Measurements from ENCODE around the gene PGAP3.

PGAP3 gene

DNA sequence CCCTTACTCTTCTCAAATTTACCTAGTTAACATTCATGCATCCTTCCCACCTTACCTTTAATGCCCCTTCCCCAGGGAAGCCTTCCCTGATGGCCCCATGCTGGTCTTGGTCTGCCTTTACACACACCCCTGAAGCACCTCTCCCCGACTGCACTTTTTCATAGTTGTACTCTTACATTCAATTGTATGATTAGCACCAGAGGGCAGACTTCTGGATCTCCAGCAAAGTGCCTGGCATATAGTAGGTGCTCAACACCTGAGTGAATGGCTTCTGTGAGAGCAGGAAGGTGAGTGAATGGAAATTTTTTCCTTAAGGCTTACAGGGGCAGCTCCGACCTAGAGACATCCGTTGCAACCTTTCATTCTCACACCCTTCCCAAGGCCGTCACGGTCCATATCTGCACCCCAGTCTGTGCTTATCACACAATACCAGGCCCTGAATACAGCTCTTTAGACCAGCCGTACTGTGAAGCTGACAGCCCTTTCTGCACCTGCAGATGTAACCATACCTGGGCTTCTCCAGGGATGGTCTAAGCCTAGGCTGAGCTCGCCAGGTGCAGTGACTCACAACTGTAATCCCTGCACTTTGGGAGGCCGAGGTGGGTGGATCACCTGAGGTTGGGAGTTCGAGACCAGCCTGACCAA lies 4.4 kb downstream of the PGAP3 start:
- POLR2A ChIA-PET: interaction anchor here (1.5 kb wide), 1 partner anchor 16 kb away, joined by 3 read pairs; the partner anchor contains the start of gene ERBB2
- CTCF ChIA-PET: interaction anchor here (0.6 to 1.8 kb wide), 5 partner anchors 30 to 301 kb away, joined by 3 to 5 read pairs (median 4); no protein-coding TSS in a partner anchor

DNA sequence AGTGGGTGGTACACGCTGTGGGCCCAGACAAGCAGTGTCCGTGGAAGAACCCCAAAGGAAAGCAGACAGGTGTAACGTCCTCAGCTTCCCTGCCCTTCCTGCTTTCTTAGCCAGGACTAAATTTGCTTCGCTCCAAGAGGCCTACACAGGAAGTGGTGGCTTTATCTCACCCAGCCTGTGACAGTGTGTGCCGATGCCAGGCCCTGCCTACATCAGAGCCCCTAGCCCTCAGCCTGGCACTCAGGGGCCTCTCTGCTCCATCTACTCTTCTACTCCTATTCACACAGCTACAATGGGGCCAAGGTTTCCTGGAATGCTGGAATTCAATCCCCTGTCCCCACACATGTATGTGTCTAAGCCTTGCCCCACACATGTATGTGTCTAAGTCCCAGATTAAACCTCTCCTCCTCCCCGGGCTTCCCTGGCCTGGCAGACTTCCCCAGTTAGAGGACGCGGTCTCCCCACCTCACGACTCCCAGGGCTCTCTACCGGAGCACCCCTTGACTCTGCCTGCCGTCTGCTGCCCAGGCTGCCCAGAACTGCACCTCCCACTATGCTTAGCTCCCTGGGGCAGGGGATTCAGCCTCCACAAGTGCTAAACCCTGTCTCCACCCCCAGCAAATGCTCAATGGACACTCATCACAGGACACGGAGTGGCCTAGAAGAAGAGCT lies 8.2 kb downstream of the PGAP3 start:
- Histone ChIP-seq H3K27ac (ENCODE audit: extremely low read depth, low read depth, low read length) (no peak overlapping the region), H3K4me1 (ENCODE audit: control insufficient read depth, insufficient read depth, low read length) (peaks cover 16% of the 10 kb centered on the region), H3K36me3 (ENCODE audit: control insufficient read depth in 2 of 2, insufficient read depth in 1 of 2, low read length in 2 of 2) (peaks cover 0 to 3% of the 10 kb centered on the region in 2 experiments; a peak in 2 of 3 replicates), H3K4me3 (ENCODE audit: low read depth, low read length) (no peak overlapping the region), H3K9me3 (ENCODE audit: control insufficient read depth, insufficient read depth, low read depth, low read length) (no peaks in the 10 kb centered on the region)
- TF ChIP-seq ZNF629 (tag by site-specific recombination; IDR thresholded peaks at IDR 0.05) (no peak), WT1 (tag by site-specific recombination; IDR thresholded peaks at IDR 0.05) (no peak), ZNF654 (tag by site-specific recombination; IDR thresholded peaks at IDR 0.05; ENCODE audit: low read depth) (no peak)
- ChIA-PET POLR2A (interaction anchor here (0.6 to 1.7 kb wide), 2 partner anchors 8 to 13 kb away, joined by 3 to 4 read pairs; partner anchors contain the start of gene PGAP3), CTCF (interaction anchor here (0.6 to 4.4 kb wide), 9 partner anchors 7 to 132 kb away, joined by 3 to 22 read pairs (median 5); partner anchors contain the start of gene PNMT)

More for the DNA sequence above, 4.4 kb downstream of the PGAP3 start:
- no peak for TF ChIP-seq TCF7L2 (IDR thresholded peaks at IDR 0.05; ENCODE audit: borderline replicate concordance, low read depth, low read length)
- TF ChIP-seq, protein P1, sequence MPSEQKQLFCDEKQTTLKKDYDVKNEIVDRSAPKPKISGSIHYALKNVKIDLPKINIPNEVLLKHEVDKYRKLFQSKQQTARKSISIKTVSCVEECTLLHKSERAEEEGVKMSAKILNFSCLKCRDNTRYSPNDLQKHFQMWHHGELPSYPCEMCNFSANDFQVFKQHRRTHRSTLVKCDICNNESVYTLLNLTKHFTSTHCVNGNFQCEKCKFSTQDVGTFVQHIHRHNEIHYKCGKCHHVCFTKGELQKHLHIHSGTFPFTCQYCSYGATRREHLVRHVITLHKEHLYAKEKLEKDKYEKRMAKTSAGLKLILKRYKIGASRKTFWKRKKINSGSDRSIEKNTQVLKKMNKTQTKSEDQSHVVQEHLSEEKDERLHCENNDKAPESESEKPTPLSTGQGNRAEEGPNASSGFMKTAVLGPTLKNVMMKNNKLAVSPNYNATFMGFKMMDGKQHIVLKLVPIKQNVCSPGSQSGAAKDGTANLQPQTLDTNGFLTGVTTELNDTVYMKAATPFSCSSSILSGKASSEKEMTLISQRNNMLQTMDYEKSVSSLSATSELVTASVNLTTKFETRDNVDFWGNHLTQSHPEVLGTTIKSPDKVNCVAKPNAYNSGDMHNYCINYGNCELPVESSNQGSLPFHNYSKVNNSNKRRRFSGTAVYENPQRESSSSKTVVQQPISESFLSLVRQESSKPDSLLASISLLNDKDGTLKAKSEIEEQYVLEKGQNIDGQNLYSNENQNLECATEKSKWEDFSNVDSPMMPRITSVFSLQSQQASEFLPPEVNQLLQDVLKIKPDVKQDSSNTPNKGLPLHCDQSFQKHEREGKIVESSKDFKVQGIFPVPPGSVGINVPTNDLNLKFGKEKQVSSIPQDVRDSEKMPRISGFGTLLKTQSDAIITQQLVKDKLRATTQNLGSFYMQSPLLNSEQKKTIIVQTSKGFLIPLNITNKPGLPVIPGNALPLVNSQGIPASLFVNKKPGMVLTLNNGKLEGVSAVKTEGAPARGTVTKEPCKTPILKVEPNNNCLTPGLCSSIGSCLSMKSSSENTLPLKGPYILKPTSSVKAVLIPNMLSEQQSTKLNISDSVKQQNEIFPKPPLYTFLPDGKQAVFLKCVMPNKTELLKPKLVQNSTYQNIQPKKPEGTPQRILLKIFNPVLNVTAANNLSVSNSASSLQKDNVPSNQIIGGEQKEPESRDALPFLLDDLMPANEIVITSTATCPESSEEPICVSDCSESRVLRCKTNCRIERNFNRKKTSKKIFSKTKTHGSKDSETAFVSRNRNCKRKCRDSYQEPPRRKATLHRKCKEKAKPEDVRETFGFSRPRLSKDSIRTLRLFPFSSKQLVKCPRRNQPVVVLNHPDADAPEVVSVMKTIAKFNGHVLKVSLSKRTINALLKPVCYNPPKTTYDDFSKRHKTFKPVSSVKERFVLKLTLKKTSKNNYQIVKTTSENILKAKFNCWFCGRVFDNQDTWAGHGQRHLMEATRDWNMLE (tag by site-specific recombination; conservative IDR thresholded peaks at IDR 0.05; ENCODE audit: low read depth): no peak
- no peak for TF ChIP-seq ZNF248 (tag by site-specific recombination; IDR thresholded peaks at IDR 0.05)
- TF ChIP-seq ZNF48 (tag by site-specific recombination; IDR thresholded peaks at IDR 0.05): no peak
- TF ChIP-seq ZNF837 (tag by site-specific recombination; IDR thresholded peaks at IDR 0.05): no peak
- no peak for TF ChIP-seq ZNF830 (tag by site-specific recombination; IDR thresholded peaks at IDR 0.05; ENCODE audit: low read depth)
- no peak for TF ChIP-seq ZNF558 (tag by site-specific recombination; IDR thresholded peaks at IDR 0.05)
- TF ChIP-seq, protein P2, sequence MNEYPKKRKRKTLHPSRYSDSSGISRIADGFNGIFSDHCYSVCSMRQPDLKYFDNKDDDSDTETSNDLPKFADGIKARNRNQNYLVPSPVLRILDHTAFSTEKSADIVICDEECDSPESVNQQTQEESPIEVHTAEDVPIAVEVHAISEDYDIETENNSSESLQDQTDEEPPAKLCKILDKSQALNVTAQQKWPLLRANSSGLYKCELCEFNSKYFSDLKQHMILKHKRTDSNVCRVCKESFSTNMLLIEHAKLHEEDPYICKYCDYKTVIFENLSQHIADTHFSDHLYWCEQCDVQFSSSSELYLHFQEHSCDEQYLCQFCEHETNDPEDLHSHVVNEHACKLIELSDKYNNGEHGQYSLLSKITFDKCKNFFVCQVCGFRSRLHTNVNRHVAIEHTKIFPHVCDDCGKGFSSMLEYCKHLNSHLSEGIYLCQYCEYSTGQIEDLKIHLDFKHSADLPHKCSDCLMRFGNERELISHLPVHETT (tag by site-specific recombination; IDR thresholded peaks at IDR 0.05): no peak
- TF ChIP-seq, protein P3, sequence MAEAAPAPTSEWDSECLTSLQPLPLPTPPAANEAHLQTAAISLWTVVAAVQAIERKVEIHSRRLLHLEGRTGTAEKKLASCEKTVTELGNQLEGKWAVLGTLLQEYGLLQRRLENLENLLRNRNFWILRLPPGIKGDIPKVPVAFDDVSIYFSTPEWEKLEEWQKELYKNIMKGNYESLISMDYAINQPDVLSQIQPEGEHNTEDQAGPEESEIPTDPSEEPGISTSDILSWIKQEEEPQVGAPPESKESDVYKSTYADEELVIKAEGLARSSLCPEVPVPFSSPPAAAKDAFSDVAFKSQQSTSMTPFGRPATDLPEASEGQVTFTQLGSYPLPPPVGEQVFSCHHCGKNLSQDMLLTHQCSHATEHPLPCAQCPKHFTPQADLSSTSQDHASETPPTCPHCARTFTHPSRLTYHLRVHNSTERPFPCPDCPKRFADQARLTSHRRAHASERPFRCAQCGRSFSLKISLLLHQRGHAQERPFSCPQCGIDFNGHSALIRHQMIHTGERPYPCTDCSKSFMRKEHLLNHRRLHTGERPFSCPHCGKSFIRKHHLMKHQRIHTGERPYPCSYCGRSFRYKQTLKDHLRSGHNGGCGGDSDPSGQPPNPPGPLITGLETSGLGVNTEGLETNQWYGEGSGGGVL (tag by site-specific recombination; IDR thresholded peaks at IDR 0.05): no peak
- no peak for TF ChIP-seq ZNF658 (tag by site-specific recombination; IDR thresholded peaks at IDR 0.05)
- no peaks in the 10 kb centered on the region; a peak in 1 of 3 replicates for H3K36me3 ChIP-seq (ENCODE audit: control insufficient read depth in 2 of 2, insufficient read depth in 1 of 2, low read length in 2 of 2)
- no peak overlapping the region for H3K27ac ChIP-seq (ENCODE audit: extremely low read depth, low read depth, low read length)
- H3K4me3 ChIP-seq (ENCODE audit: low read depth, low read length): no peak overlapping the region
- no peaks in the 10 kb centered on the region for H3K9me3 ChIP-seq (ENCODE audit: control insufficient read depth, insufficient read depth, low read depth, low read length)
- H3K4me1 ChIP-seq (ENCODE audit: control insufficient read depth, insufficient read depth, low read length): no peaks in the 10 kb centered on the region

Data from HEK293 (cell line).